Mucosa of descending colon (tissue), 3 donors: ENCODE measurements around the gene ARHGDIB. TPM values are rescaled to one million over a fixed set of nuclear protein-coding genes. Genes with fewer than 3 reads are reported as not detected.

ENCODE experiments used
- ATAC-seq: fragments of 200-7000 bp; cut with Tn5 transposase; one replicate; pipeline ENCODE4 v1.9.1; 2020; ENCODE audit warnings: mild to moderate bottlenecking, moderate library complexity
- DNase-seq, 3 donors: peaks; one replicate each; pipeline ENCODE4 v3.0.0-alpha.2; 2020
- H3K36me3 ChIP-seq: fragments of 200-600 bp; one replicate; pipeline ENCODE4 v1.8.0; 2021; ENCODE audit warnings: low read depth, mild to moderate bottlenecking
- H3K4me1 ChIP-seq: fragments of 200-600 bp; one replicate; pipeline ENCODE4 v1.8.0; 2021; ENCODE audit warnings: low read depth, mild to moderate bottlenecking
- H3K4me3 ChIP-seq: fragments of 200-600 bp; one replicate; pipeline ENCODE4 v1.8.0; 2021; ENCODE audit warnings: mild to moderate bottlenecking
- H3K9me3 ChIP-seq: fragments of 200-600 bp; one replicate; pipeline ENCODE4 v1.8.0; 2021; ENCODE audit warnings: mild to moderate bottlenecking
- intact Hi-C, 2 donors: fragments of 100-400 bp; cut with DNase I in 1 of 2; cut with micrococcal nuclease in 1 of 2; formaldehyde crosslinking; loops; one replicate each; pipeline versions ENCODE4 v1.11.0 to v1.11.1; 2022; cut with DNase I, micrococcal nuclease
- total RNA-seq, 3 donors: library from RNA; stranded (reverse); fragmentation: NEBNext Ultra II Directional in 2 of 3; extraction: Animal tissue kit (Norgen Biotek cat#: 25700) in 2 of 3; gene quantifications; one replicate each; pipeline versions ENCODE4 v1.2.1 to v1.2.4, GENCODE V29; 2021 to 2023
- TF ChIP-seq, protein P1 (sequence below): fragments of 200-600 bp; IDR thresholded peaks from one replicate; pipeline ENCODE4 v1.8.0; 2022; ENCODE audit warnings: antibody characterized with exemption, mild to moderate bottlenecking
- donor health status: DM: no; HTN: no; CAD: no; lungs with moderate emphysema.
- donor health status: DM: no; HTN: no; CAD: no.
- donor health status: DM: no; HTN: yes; CAD: no.

Gene ARHGDIB
- total RNA-seq, 3 donors from 2014 or later = 26.2 to 78.2 (median 37.8) TPM

DNA sequence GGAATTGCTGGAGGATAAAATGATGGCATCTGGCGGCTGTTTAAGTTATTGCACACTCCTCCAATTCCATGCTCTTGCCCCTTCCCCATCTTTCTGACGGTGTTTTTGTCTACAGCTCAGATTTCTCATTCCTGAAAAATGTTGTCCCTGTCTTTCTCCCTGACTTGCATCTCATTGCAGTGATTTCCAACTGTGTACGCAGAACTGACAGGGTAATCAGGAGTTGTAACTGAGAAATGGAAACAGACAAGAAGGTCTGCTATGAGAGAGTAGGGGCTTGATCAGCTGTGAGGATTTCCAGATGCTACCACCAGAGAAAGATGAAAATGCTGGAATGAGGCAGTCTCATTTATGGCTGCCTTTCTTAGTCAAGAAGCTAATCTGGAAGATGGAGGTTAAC lies 24.4 kb downstream of the ARHGDIB start:
- intact Hi-C loops = no loop called here
- ATAC-seq = no peak

DNA sequence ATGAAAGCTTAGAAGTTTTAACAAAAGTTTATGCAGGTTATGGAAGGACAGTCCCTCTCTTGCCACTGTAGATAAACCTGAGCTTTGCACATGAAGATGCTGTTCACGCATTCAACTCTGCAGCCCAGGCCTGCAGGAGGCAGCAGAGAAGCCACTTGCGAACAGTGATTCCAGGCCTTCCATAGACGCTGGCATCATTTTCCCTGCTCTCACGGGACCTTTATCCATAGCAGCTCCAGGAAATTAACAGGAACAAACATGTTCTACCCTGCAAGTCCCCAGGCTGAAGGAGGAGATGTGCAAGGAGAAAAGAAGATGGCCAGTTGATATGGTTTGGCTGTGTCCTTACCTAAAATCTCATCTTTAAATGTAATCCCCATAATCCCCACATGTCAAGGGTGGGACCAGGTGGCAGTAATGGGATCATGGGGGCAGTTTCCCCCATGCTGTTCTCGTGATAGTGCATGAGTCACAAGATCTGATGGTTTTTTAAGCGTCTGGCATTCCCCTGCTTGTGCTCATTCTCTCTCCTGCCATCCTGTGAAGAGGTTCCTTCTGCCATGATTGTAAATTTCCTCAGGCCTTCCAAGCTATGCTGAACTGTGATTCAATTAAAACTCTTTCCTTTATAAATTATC lies 25.1 kb downstream of the ARHGDIB start:
- Histone ChIP-seq H3K9me3 (no peaks in the 10 kb centered on the region), H3K4me1 (peaks cover 10% of the 10 kb centered on the region), H3K4me3 (no peak overlapping the region), H3K36me3 (no peaks in the 10 kb centered on the region)
- intact Hi-C loops = no loop called here
- TF ChIP-seq, protein P1, sequence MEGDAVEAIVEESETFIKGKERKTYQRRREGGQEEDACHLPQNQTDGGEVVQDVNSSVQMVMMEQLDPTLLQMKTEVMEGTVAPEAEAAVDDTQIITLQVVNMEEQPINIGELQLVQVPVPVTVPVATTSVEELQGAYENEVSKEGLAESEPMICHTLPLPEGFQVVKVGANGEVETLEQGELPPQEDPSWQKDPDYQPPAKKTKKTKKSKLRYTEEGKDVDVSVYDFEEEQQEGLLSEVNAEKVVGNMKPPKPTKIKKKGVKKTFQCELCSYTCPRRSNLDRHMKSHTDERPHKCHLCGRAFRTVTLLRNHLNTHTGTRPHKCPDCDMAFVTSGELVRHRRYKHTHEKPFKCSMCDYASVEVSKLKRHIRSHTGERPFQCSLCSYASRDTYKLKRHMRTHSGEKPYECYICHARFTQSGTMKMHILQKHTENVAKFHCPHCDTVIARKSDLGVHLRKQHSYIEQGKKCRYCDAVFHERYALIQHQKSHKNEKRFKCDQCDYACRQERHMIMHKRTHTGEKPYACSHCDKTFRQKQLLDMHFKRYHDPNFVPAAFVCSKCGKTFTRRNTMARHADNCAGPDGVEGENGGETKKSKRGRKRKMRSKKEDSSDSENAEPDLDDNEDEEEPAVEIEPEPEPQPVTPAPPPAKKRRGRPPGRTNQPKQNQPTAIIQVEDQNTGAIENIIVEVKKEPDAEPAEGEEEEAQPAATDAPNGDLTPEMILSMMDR = no peak
- DNase-seq (peak in 1 of 3 donors; percentile 46), ATAC-seq (no peak)

More for the DNA sequence above, 24.4 kb downstream of the ARHGDIB start:
- no peaks in the 10 kb centered on the region for H3K36me3 ChIP-seq
- H3K4me3 ChIP-seq = no peak overlapping the region
- TF ChIP-seq, protein P1 = no peak
- peaks cover 10% of the 10 kb centered on the region for H3K4me1 ChIP-seq
- DNase-seq = no peak
- no peaks in the 10 kb centered on the region for H3K9me3 ChIP-seq

DNA sequence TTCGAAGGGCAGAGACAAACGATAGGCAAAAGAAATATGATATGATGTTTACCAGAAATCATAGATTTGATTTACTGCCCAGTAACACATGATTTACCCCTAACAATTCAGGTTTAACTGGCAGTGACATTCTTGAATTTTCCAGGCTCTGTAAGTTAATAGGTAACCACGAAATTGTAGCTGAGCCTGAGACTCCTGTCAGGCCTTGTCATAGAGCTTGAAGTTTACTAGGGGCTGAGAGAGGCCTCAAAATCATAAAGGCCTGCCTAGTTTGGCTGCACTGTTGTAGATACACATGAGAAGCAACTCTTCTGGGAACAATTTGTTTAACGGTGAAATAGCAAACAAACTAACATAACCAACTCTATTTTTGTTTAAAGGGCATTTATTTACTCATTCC lies 26.4 kb downstream of the ARHGDIB start:
- peak in 1 of 3 donors; percentile 62 for DNase-seq
- intact Hi-C loops = no loop called here
- Histone ChIP-seq H3K4me1 (peaks cover 10% of the 10 kb centered on the region), H3K36me3 (no peaks in the 10 kb centered on the region), H3K4me3 (no peak overlapping the region), H3K9me3 (no peaks in the 10 kb centered on the region)
- peak; percentile 94 for ATAC-seq
- TF ChIP-seq, protein P1 = no peak

DNA sequence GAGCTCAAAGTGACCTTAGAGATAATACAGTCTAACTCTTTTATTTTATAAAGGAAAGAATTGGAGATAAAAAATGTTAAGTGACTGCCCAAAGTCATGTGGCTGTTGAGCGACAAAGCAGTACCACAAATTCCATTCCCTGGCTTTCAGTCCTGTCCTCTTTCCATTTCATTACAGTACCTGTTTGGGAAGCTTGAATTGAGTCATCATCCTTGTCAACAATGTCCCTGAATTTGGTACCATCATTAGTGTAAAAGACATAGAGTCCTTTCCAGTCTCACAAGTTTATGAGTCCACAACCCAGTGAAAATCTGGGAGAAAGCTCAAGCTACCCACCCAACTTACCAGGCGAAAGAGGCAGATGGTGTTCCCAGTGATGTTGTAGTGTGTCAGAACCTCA lies 26.9 kb downstream of the ARHGDIB start:
- DNase-seq (no peak), ATAC-seq (peak; percentile 6)
- no peaks in the 10 kb centered on the region for H3K9me3 ChIP-seq
- no peaks in the 10 kb centered on the region for H3K36me3 ChIP-seq
- TF ChIP-seq, protein P1 = no peak
- H3K4me3 ChIP-seq = no peak overlapping the region
- H3K4me1 ChIP-seq = peaks cover 10% of the 10 kb centered on the region
- intact Hi-C loops = no loop called here

DNA sequence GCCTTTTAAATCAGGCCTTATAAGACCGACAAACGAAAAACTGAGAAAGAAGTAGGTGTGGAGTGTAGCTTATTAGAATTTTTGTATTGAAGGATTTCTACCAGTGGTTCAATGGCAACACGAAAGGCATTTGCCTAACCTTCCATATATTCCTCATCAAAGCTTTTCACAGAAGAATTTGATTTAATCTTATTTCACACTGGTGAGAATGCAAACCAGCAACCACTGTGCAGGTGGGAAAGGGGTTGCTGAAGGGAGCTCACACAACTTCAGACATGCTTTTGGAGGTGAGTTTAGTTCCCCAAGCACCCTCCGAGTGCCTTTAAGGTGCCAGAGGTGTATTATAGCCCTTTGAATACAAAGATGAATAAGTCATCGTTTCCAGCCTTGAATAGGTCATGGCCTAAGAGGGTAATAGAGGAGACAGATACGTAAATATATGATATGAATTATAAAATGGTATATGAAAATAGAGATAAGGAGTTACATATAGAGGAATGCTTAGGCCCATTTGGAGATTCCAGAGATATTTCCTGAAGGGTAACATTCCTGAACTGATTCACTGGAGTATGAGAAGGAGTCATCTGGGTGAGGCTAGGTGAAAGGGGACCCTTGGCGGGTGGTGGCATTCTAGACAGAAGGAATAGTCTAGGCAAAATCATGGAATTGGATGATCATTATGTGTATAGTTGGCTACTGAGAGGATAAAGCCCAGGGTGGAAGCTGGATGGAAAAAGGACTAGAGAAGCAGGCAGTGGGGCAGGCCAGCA lies 29.4 kb downstream of the ARHGDIB start:
- Histone ChIP-seq H3K36me3 (no peaks in the 10 kb centered on the region), H3K4me3 (no peak overlapping the region), H3K4me1 (peaks cover 10% of the 10 kb centered on the region), H3K9me3 (no peaks in the 10 kb centered on the region)
- no peak for DNase-seq
- TF ChIP-seq, protein P1 = no peak
- intact Hi-C loops = no loop called here
- no peak for ATAC-seq
